ENCODE measurements around the gene ITPRIPL2.

ITPRIPL2 gene

GRCh38 chr16:19093631-19094541, 19.9 kb upstream of the ITPRIPL2 start:
- DNase-seq (ENCODE audit: low read depth in 1 of 2, low spot score in 1 of 2) = no peak

DNA sequence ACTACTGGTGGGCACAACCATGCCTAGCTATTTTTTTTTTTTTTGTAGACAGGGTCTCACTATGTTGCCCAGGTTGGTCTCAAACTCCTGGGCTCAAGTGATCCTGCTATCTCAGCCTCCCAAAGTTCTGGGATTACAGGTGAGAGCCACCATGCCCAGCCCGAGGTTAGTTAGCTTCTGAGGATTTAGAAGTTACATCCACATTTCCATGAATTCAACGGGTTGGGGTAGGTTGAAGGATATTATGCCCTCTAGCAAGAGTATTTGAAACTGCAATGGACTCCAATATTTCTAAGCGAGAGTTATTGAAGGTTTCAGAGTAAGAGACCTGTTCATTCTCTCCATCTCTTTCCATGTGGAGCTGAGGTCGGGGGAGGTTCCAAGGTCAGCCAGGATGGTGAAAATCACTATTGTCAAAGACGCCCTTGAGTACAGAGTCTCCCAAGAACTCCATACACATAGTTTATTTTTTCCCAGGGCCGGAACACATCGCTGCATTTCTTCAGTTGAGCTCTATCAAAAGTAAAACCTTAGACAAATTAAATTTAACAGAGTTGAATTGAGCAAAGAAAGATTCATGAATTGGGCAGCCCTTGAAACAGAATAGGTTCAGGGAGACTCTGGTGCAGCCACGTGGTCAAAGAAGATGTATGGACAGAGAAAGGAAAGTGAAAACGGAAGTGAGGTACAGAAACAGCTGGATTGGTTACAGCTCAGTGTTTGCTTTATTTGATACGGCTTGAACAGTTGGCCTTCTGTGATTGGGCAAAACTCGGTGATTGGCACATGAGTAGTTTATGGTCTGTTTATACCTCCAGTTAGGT, 19.0 kb upstream of the ITPRIPL2 start:
- no peak for DNase-seq (ENCODE audit: low read depth in 1 of 2, low spot score in 1 of 2)

DNA sequence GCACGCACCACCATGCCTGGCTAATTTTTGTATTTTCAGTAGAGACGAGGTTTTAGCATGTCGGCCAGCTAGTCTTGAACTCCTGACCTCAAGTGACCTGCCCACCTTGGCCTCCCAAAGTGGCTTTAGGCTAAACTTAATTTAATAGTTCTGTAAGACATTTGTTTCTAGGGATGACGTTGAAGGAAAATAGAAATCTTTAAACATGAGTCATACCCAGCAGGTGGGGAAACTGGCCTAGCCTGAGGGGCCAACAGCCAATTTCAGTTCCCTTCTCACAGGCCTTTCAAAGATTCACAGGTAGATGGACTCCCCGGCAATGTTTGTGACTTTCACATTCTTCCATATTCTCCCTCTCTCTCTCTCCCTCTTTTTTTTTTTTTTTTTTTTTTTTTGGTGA, 18.1 kb upstream of the ITPRIPL2 start:
- no peak for DNase-seq (ENCODE audit: low read depth in 1 of 2, low spot score in 1 of 2)

DNA sequence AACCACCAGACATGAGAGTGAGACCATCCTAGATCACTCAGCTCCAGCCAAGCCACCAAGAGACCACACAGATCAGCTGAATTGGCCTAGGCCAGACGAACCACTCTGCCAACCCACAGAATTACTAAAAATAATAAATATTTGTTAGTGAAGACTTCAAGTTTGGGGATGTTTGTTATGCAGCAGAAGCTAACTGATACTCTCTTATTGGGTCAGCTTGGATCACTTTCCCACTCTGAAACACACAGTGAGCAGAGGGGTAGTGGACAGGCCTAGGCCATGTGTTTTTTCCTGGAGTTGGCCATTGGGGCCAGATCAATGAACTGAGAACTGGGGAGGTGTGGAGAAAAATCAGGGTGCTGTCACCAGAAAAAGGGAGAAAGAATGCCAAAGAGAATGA, 15.6 kb upstream of the ITPRIPL2 start:
- DNase-seq (ENCODE audit: low read depth in 1 of 2, low spot score in 1 of 2) = no peak

DNA sequence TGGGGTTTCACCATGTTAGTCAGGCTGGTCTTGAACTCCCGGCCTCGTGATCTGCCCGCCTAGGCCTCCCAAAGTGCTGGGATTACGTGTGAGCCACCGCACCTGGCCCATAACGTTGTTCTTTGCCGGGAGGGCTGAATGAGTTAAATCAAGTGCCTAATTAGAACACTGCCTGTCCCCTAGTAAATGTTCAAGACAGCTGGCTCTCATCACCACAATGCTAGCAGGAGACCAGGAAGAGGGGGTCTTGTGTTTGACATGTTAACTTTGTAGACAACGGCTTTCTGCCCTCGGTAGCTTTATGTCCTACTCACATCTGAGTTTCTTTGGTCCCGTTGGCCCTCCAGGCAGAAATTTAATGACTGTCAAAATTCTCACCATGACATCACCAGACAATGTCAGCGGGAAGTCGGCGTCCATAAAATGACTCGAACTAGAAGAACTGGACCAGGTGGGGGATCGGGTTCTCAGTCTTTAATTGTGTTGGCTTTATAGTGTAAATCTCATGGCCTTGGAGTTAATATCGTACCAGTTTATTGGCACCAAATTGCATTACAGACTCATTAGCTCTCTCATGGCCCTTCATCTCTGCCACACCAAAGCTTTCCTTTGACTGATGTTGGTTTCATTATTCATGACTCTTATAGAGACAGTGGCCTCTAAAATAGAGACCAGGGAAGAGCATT, 11.4 kb upstream of the ITPRIPL2 start:
- no peak for DNase-seq (ENCODE audit: low read depth in 1 of 2, low spot score in 1 of 2)

DNA sequence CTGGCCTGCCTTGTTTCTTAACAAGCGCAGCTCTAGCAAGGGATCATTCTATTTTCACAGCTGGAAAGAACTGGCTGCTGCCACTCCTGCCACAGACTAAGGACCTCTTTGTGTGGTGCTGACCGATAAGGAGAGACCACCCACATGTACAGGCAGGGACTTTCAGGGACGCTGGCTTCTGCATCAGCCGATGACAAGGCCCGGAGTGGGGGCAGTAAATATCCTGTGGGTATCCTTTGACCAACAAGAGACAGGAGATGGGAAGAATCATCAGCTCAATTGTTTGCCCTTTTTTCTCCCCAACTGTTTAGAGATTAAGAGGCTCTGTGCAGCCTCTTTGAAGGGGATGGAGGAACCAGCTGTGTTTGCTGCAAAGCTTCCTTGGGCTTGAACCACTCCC, 9.2 kb upstream of the ITPRIPL2 start:
- no peak for DNase-seq (ENCODE audit: low read depth in 1 of 2, low spot score in 1 of 2)

DNA sequence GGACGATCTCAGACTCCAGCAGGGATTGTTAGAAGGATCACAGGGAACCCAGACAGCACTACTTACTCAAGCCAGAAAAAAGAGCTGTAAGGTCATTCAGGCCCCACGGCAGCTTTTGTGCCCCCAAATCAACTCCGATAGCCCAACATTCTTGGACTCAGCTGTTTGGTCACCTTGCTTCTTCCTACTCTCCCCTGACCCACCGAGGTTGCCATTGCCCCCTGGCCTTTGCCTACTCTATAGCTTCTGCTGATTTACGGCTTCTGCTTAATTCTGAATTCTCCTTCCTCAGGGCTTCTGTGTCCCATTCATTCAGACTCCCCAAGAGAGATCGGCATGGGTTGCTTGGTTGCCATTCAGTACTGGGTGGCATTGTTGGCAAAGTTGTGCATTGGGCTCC, 8.6 kb upstream of the ITPRIPL2 start:
- no peak for DNase-seq (ENCODE audit: low read depth in 1 of 2, low spot score in 1 of 2)

- no peak for DNase-seq (ENCODE audit: low read depth in 1 of 2, low spot score in 1 of 2)
Observed at GRCh38 chr16:19105891-19106624, 7.7 kb upstream of the ITPRIPL2 start.

GRCh38 chr16:19106625-19107020, 7.1 kb upstream of the ITPRIPL2 start:
- DNase-seq (ENCODE audit: low read depth in 1 of 2, low spot score in 1 of 2) = no peak

- DNase-seq (ENCODE audit: low read depth in 1 of 2, low spot score in 1 of 2) = no peak
Observed at GRCh38 chr16:19108409-19109287, 5.1 kb upstream of the ITPRIPL2 start.

DNA sequence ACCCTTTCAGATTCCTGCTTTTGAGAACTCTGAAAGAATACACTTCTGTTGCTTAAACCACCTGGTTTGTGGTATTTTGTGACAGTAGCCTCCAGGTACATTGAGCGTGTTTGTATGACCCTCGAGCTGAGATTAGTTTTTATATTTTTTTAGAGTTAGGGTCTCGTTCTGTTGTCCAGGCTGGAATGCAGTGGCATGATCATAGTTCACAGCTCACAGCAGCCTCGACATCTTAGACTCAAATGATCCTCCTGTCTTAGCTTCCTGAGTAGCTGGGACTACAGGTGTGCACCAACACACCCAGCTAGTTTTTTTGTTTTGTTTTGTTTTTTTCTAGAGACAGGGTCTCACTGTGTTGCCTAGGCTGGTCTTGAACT, 4.5 kb upstream of the ITPRIPL2 start:
- DNase-seq (ENCODE audit: low read depth in 1 of 2, low spot score in 1 of 2) = no peak

DNA sequence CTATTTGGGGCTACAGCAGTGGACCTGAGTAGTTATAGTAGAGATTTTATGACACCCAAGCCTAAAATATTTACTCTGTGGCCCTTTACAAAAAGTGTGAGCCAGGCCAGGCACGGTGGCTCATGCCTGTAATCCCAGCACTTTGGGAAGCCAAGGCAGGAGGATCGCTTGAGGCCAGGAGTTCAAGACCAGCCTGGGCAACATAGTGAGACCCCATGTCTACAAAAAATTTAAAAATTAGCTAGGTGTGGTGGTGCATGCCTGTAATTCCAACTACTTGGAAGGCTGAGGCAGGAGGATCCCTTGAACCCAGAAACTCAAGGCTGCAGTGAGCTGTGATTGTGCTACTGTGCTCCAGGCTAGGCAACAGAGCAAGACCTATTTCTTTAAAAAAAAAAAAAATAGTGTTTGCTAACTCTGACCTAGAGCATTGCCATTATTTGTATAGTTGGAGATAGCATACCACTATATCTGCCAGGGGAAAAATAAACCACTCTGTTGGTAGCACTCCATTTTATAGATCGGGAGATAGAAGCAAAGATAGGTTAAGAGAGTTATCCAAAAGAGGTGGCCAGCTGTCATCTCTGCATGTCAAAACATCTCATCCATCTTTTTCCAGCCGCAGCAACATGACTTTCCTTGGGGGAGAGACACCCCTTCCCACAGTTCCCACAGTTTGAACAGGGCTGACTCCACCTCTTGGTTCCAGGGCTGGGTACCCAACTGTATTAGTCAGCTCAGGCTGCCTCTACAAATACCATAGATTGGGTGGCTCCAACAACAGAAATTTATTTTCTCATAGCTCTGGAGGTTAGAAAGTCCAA, 3.0 kb upstream of the ITPRIPL2 start:
- DNase-seq (ENCODE audit: low read depth in 1 of 2, low spot score in 1 of 2) = no peak

GRCh38 chr16:19112099-19112407, 1.7 kb upstream of the ITPRIPL2 start:
- no peak for DNase-seq (ENCODE audit: low read depth in 1 of 2, low spot score in 1 of 2)

GRCh38 chr16:19114359-19115147, 789 bp downstream of the ITPRIPL2 start:
- no peak for DNase-seq (ENCODE audit: low read depth in 1 of 2, low spot score in 1 of 2)

DNA sequence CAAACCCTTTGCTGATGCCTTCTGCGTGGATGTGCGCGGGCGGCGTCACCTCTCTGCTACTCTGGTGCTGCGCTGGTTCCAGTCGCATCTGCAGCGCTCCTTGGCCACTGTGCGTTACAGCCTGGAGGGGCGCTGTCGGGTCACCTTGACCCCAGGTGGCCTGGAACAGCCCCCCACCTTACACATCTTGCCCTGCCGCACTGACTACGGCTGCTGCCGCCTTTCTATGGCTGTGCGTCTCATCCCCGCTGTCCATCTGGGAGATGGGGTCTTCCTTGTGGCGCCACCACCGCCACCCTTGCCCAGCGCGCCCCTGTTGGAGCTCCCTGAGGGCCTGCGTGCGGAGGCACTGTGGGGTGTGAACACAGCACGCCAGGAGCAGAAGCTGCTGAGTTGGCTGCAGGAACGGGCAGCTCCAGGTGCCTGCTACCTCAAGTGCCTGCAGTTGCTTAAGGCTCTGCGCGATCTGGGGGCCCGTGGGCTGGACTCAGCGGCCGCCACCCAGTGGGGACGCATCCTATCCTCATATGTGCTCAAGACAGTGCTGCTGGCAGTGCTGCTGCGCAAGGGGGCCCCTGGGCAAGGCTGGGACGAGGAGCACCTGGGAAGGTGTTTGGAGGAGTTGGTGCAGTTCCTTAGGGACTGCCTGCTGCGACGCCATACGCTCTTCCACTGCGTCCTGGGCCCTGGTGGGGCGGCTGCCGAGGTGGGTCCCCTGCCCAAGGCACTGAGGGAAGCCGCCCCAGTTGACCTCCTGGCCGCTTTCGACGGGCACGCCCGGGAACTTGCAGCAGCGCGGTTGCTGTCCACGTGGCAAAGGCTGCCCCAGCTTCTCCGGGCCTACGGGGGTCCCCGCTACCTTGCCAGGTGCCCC, 1.6 kb downstream of the ITPRIPL2 start:
- DNase-seq (ENCODE audit: low read depth in 1 of 2, low spot score in 1 of 2) = no peak

DNA sequence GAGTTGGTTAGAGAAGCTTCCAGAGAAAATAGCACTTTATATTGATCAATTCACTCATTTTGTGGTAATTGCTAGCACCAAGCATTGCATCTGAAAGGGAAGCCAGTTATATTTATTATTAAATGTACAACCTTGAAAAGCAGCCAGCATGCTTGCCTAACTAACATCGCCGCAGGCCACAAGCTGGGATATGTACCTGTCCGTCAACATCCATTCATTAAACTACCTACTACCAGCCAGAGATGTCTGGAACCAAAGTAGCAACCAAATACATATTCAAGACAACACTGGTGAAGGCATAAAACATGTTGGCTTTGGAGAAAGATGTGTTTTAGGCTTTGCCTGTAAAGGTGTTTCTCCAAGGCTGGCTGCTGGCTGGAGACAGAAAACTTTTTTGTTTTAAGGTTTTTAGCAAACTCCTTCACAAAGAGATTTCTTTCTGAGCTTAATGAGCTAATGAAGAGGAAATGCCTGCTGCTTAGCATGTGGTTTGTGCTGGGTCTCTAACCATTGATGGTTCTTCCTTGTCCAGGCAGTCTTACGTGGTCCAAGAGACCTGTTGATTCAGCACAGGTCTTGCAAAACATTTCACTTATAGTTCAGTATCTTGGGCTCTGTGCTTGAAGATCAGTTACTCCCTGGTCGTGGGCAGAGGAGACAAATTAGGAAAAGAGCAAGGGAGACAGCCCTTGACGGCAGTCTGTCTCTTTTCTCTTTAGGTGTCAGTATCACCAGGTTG, 3.1 kb downstream of the ITPRIPL2 start:
- DNase-seq (ENCODE audit: low read depth in 1 of 2, low spot score in 1 of 2) = no peak

- no peak for DNase-seq (ENCODE audit: low read depth in 1 of 2, low spot score in 1 of 2)
Observed at GRCh38 chr16:19118938-19119431, 5.2 kb downstream of the ITPRIPL2 start.

Data from activated T-helper 1 cell treated with anti-CD3 and anti-CD28 coated beads, Interleukin-2, amount 50 U/mL, for 16 hours (primary cell).